Activated B cell treated with CpG ODN at 0.5 μM for 24 hours (primary cell): Measurements from ENCODE around the gene MCAM. TPM values are rescaled to one million over a fixed set of nuclear protein-coding genes. Genes with fewer than 3 reads are reported as not detected.

ENCODE experiments used
- ATAC-seq: fragments of 200-7000 bp; cut with Tn5 transposase; one replicate; pipeline ENCODE4 v1.10.0; 2021; ENCODE audit warnings: low read depth, mild to moderate bottlenecking, moderate library complexity
- CTCF ChIA-PET: fragments of 350-600 bp; sonication (Branson Sonifier 250); formaldehyde crosslinking; loops from one replicate; lab custom pipeline; 2021; ENCODE audit warnings: antibody characterized with exemption; lab: Charles Lee
- POLR2A ChIA-PET: fragments of 350-600 bp; sonication (Branson Sonifier 250); formaldehyde crosslinking; loops from one replicate; lab custom pipeline; 2021; ENCODE audit warnings: antibody characterized with exemption; lab: Charles Lee
- DNase-seq: peaks from one replicate; pipeline ENCODE4 v3.0.0; 2022
- H3K27ac Mint-ChIP-seq: one replicate; pipeline ENCODE4 v1.8.0; 2020; ENCODE audit warnings: mixed read lengths
- H3K27me3 Mint-ChIP-seq: one replicate; pipeline ENCODE4 v1.8.0; 2021; ENCODE audit warnings: mixed read lengths
- H3K36me3 Mint-ChIP-seq: one replicate; pipeline ENCODE4 v1.8.0; 2021; ENCODE audit warnings: low read depth, mixed read lengths
- H3K4me1 Mint-ChIP-seq: one replicate; pipeline ENCODE4 v1.8.0; 2021; ENCODE audit warnings: mixed read lengths
- H3K4me3 Mint-ChIP-seq: one replicate; pipeline ENCODE4 v1.8.0; 2020; ENCODE audit warnings: mild to moderate bottlenecking, mixed read lengths
- H3K9me3 Mint-ChIP-seq: one replicate; pipeline ENCODE4 v1.8.0; 2020; ENCODE audit warnings: mixed read lengths
- CTCF ChIP-seq: fragments of 200-600 bp; IDR thresholded peaks from one replicate; pipeline ENCODE4 v1.8.0; 2022; ENCODE audit warnings: antibody characterized with exemption, mild to moderate bottlenecking
- intact Hi-C: fragments of 100-400 bp; cut with micrococcal nuclease; formaldehyde crosslinking; loops from one replicate; pipeline ENCODE4 v1.15.1; 2024
- total RNA-seq: library from RNA; stranded (reverse); gene quantifications from 2 replicates; pipeline ENCODE4 v1.2.3, GENCODE V29; 2022

The MCAM gene
- total RNA-seq, 1 donor from 2014 or later, result 0.20 TPM

GRCh38 chr11:119320776-119321524, 4.0 kb upstream of the MCAM start:
- no peaks in the 10 kb centered on the region for H3K9me3 Mint-ChIP-seq
- intact Hi-C loops, result no loop called here
- ATAC-seq (peak; percentile 68), DNase-seq (peak; percentile 47)
- CTCF ChIA-PET, result interaction anchor here (1.0 to 4.6 kb wide), 7 partner anchors 10 to 171 kb away, joined by 3 to 38 read pairs (median 4); no protein-coding TSS in a partner anchor
- peaks cover 39% of the 10 kb centered on the region for H3K4me1 Mint-ChIP-seq
- POLR2A ChIA-PET, result interaction anchor here (0.6 to 2.6 kb wide), 8 partner anchors 13 to 749 kb away, joined by 3 to 10 read pairs (median 3); partner anchors contain the start of genes C2CD2L and RNF26
- no peak overlapping the region for H3K27ac Mint-ChIP-seq
- no peaks in the 10 kb centered on the region for H3K36me3 Mint-ChIP-seq
- TF ChIP-seq CTCF, result no peak
- peak overlapping the region; percentile 85 for H3K4me3 Mint-ChIP-seq
- peaks cover 16% of the 10 kb centered on the region for H3K27me3 Mint-ChIP-seq

- peaks cover 16% of the 10 kb centered on the region for H3K27me3 Mint-ChIP-seq
- CTCF ChIA-PET, result interaction anchor here (2.0 to 4.6 kb wide), 2 partner anchors 18 to 113 kb away, joined by 4 to 38 read pairs; no protein-coding TSS in a partner anchor
- no peak overlapping the region for H3K27ac Mint-ChIP-seq
- H3K4me3 Mint-ChIP-seq, result peak overlapping the region; percentile 50
- ATAC-seq (no peak), DNase-seq (no peak)
- TF ChIP-seq CTCF, result no peak
- no peaks in the 10 kb centered on the region for H3K36me3 Mint-ChIP-seq
- no peaks in the 10 kb centered on the region for H3K9me3 Mint-ChIP-seq
- intact Hi-C loops, result no loop called here
- H3K4me1 Mint-ChIP-seq, result peaks cover 46% of the 10 kb centered on the region
- POLR2A ChIA-PET, result interaction anchor here (0.6 to 1.9 kb wide), 4 partner anchors 14 to 748 kb away, joined by 3 to 10 read pairs (median 4); partner anchors contain the start of genes C2CD2L and RNF26
Measured at GRCh38 chr11:119320240-119320775, 3.4 kb upstream of the MCAM start.

- TF ChIP-seq CTCF, result no peak
- Mint-ChIP-seq H3K4me3 (peak overlapping the region; percentile 75), H3K27ac (peak overlapping the region; percentile 35), H3K36me3 (no peaks in the 10 kb centered on the region), H3K4me1 (peaks cover 50% of the 10 kb centered on the region), H3K9me3 (no peaks in the 10 kb centered on the region), H3K27me3 (peaks cover 17% of the 10 kb centered on the region)
- intact Hi-C loops, result loop anchor here (5.0 kb wide), 1 partner anchor 322 kb away; the partner anchor contains the start of gene CENATAC
- ChIA-PET CTCF (interaction anchor here (4.6 kb wide), 1 partner anchor 18 kb away, joined by 38 read pairs; no protein-coding TSS in a partner anchor), POLR2A (no interaction called here)
- DNase-seq (no peak), ATAC-seq (no peak)
Measured at GRCh38 chr11:119319700-119320239, 2.8 kb upstream of the MCAM start.

- CTCF ChIA-PET, result no interaction called here
- Mint-ChIP-seq H3K4me3 (peak overlapping the region; percentile 36), H3K27ac (peak overlapping the region; percentile 38), H3K36me3 (no peaks in the 10 kb centered on the region), H3K27me3 (peaks cover 21% of the 10 kb centered on the region), H3K4me1 (peaks cover 54% of the 10 kb centered on the region), H3K9me3 (no peaks in the 10 kb centered on the region)
- intact Hi-C loops, result loop anchor here (5.0 kb wide), 1 partner anchor 322 kb away; the partner anchor contains the start of gene CENATAC
- no peak for TF ChIP-seq CTCF
- no peak for ATAC-seq
- POLR2A ChIA-PET, result no interaction called here
- DNase-seq, result no peak
Measured at GRCh38 chr11:119319136-119319699, 2.3 kb upstream of the MCAM start.
